GM12873 (cell line): ENCODE measurements around the gene WDR53.

Experiments used
- CTCF ChIP-seq: IDR thresholded peaks from 2 replicates; pipeline ENCODE4 v1.5.1; 2012; ENCODE audit warnings: low read depth, mild to moderate bottlenecking, moderate library complexity, low read length, control low read depth; ENCODE audit not compliant: insufficient read depth; ENCODE audit errors: missing control alignments

The WDR53 gene

GRCh38 chr3:196553551-196553950 is 14.8 kb downstream of the WDR53 start:
- TF ChIP-seq CTCF, result no peak

- TF ChIP-seq CTCF, result no peak
Measured at GRCh38 chr3:196552253-196552652, 16.1 kb downstream of the WDR53 start.

GRCh38 chr3:196547067-196547466 is 21.3 kb downstream of the WDR53 start:
- TF ChIP-seq CTCF, result peak; percentile 19

- TF ChIP-seq CTCF, result no peak
Measured at GRCh38 chr3:196546537-196546936, 21.8 kb downstream of the WDR53 start.

GRCh38 chr3:196544491-196544992 is 23.8 kb downstream of the WDR53 start:
- TF ChIP-seq CTCF, result no peak

- no peak for TF ChIP-seq CTCF
Measured at GRCh38 chr3:196541684-196542445, 26.5 kb downstream of the WDR53 start.

- TF ChIP-seq CTCF, result peak; percentile 67
Measured at GRCh38 chr3:196537319-196537984, 30.9 kb downstream of the WDR53 start.
